Measurements from ENCODE around the gene SYNE1.
"Not testable (repeated sequence)": the region's sequence is repeated elsewhere in the genome, so short reads cannot be mapped to it uniquely, and the experiment has no call there.

SYNE1 gene

DNA sequence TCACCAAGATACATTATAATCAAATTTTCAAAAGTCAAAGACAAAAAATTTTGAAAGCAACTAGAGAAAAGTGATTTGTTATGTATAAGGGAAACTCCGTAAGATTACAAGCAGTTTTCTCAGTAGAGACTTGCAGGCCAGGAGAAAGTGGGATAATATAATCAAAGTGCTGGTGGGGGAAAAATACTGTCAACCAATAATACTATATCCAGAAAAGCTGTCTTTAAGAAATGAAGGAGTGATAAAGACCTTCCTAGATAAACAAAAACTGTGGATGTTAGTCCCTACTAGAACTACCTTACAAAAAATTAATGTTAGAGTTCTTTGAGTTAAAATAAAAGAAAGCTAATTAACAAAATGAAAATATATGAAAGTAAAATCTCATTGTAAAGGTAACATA lies 79.7 kb downstream of the SYNE1 start:
- Mint-ChIP-seq H3K4me3 (no peak overlapping the region), H3K27ac (no peak overlapping the region), H3K4me1 (no peaks in the 10 kb centered on the region), H3K27me3 (peaks cover 15% of the 10 kb centered on the region), H3K9me3 (peaks cover 12 to 21% of the 10 kb centered on the region in 2 donors)
- no peak for DNase-seq
- no peak for ATAC-seq

DNA sequence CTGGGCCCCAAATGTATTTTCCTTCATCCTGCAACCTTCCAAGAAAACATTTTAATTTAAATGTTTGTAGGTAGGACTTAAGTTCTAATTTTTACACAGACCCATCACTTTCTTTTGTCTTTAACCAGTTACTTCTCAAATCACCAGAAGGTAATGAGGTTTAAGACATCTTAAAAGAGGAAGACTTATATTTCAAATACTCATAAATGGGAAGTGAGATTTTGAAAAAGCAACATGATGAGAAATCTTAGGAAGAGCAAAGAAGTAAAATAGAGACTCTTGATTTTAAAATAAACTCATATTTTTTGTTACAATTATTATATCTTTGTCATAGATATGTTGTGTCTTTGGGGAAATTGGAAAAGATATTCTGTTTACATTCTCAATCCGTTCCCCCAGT lies 82.3 kb downstream of the SYNE1 start:
- H3K4me3 Mint-ChIP-seq = no peak overlapping the region
- DNase-seq (no peak), ATAC-seq (no peak)
- H3K9me3 Mint-ChIP-seq = peaks cover 12 to 21% of the 10 kb centered on the region in 2 donors
- H3K27ac Mint-ChIP-seq = no peak overlapping the region
- H3K27me3 Mint-ChIP-seq = peaks cover 10% of the 10 kb centered on the region
- H3K4me1 Mint-ChIP-seq = no peaks in the 10 kb centered on the region

DNA sequence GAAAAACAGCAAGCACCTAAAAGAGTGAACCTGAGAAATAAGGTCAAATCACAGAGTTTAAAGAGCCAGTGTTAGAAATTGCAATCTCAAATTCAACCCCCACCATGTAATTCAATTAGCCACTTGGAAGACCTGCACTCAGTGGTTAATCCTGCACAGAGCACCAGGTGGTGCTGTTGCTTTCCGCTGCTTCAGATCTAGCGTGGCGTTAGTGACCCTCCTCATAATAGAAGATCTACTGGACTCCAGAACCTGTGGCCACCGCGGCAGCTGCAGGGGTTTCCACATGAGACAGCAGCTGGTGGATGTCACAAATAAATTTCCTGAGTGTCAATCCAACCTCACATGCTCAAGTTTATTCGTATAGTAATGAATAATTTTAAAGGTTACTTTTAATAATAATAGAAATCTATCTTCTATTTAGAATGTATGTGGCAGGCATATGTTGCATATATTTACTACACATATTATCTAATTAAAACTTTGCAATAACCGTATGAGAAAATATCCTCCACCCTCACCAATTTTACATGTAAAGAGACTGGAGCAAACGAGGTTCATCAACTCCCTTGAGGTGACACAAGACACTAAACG lies 84.4 kb downstream of the SYNE1 start:
- H3K4me1 Mint-ChIP-seq = no peaks in the 10 kb centered on the region
- no peak overlapping the region for H3K27ac Mint-ChIP-seq
- peaks cover 9 to 17% of the 10 kb centered on the region in 2 donors for H3K9me3 Mint-ChIP-seq
- DNase-seq (peak; percentile 13 to 32), ATAC-seq (peak; percentile 76)
- H3K27me3 Mint-ChIP-seq = peaks cover 10% of the 10 kb centered on the region
- H3K4me3 Mint-ChIP-seq = no peak overlapping the region

DNA sequence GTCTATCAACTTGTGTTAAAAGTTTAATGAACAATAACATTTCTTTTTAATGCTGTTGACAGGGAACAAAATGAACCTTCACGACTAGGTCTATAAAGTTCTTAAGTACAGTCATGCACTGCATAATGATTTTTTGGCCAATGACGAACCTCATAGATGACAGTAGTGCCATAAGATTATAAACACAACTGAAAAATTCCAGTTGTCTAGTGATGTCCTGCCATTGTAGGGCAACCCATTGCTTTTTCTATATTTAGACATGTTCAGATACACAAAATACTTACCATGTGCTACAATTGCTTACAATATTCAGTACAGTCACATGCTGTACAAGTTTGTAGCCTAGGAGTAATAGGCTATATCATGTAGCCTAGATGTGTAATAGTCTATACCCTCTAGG lies 93.6 kb downstream of the SYNE1 start:
- Mint-ChIP-seq H3K4me1 (no peaks in the 10 kb centered on the region), H3K9me3 (no peaks in the 10 kb centered on the region), H3K27ac (no peak overlapping the region), H3K4me3 (no peak overlapping the region), H3K27me3 (no peaks in the 10 kb centered on the region)
- ATAC-seq (no peak), DNase-seq (no peak)

DNA sequence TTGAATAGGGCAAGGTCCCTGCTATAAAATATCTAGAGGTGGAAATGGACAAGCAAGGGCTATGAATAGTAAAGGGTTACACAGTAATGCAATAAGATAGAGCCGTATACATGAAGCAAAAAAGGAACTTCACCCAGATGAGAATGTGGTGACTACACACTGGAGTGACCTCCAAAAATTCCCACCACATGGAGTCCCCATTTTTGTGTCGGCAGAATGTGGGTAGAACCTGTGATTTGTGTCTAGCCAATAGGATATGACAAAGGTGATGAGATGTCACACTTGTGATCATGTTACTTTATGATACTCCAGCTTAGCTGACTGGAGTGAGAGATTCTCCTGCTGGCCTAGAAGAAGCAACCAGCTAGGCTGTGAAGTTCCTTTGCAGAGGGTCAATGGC lies 96.8 kb downstream of the SYNE1 start:
- Mint-ChIP-seq H3K27me3 (no peaks in the 10 kb centered on the region), H3K9me3 (peaks cover 0 to 3% of the 10 kb centered on the region in 2 donors), H3K27ac (no peak overlapping the region), H3K4me3 (no peak overlapping the region), H3K4me1 (no peaks in the 10 kb centered on the region)
- ATAC-seq (no peak), DNase-seq (no peak)

DNA sequence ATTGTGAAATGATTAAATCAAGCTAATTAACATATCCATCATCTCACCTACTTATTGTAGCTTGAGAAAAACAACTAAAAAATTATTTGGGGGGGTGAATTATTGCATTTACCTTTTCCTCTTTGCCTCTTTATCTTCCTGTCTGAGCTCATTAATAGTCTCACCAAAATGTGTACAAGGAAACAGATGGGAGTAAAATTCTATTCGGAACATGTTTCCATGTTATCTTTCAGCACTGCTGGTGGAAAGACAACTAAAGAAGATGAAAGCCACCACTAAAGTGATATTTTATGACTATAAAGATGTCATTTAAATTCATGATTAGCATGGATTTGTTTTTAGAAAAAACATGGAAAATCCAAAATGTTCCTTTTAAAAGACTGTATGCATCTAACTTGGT lies 102.6 kb downstream of the SYNE1 start:
- Mint-ChIP-seq H3K9me3 (peaks cover 0 to 3% of the 10 kb centered on the region in 2 donors), H3K27me3 (no peaks in the 10 kb centered on the region)
- no peak for DNase-seq

DNA sequence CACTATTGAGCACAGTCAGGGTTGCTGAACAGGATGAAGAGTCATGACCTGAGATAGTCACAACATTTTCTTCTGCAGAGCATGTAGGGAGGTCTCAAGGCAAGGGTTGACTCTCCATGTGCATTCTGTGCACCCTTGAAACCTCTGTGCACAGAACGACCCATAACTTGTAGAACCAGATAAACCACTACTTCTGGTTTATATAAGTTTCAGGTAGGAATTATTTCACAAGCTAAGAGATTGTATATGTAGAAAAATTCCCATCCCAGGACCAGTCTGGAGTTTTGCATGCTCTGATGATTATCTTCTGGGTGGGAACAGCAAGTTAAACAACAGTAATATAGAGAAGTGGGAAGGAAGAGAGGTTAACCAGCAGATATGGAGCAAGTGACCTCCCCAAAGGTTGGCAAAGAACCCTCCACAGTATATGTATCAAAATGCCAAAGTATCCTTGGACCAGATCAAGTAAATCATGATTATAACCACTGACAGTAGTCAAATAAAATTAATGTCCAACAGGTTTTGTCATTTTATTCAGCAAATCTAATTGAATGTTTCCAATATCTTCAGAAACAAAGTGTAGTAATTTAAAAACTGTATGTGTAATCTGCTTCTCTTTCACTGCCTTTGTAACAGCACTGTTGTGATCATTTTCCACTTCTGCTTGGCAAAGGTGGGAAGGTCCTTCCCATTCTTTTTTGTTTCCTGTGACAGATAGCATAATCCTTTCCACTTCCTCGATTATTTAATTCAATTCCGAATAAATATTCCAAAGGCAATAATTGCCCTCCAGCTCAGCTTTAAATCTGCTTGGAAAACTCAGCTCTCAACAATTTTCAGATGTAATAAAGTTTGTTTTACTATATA lies 104.4 kb downstream of the SYNE1 start:
- Mint-ChIP-seq H3K9me3 (peaks cover 0 to 3% of the 10 kb centered on the region in 2 donors), H3K27me3 (peaks cover 5% of the 10 kb centered on the region), H3K4me1 (no peaks in the 10 kb centered on the region), H3K27ac (no peak overlapping the region), H3K4me3 (no peak overlapping the region)
- DNase-seq (no peak), ATAC-seq (no peak)

More for the DNA sequence above, 102.6 kb downstream of the SYNE1 start:
- Mint-ChIP-seq H3K4me1 (no peaks in the 10 kb centered on the region), H3K4me3 (no peak overlapping the region), H3K27ac (no peak overlapping the region)
- ATAC-seq = no peak

DNA sequence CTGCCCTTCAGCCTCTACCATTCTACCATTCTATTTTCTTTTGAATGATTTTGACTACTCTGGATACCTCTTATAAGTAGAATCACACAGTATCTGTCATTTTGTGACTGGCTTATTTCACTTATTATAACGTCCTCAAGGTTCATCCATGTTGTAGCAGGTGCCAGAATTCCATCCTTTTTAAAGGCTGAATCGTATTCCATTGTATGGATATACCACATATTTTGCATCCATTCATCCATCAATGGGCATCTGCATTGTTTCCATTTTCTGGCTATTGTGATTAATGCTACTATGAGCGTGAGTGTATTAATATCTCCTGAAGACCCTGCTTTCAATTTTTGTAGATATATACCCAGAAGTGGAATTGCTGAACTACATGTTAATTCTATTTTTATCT lies 105.5 kb downstream of the SYNE1 start:
- Mint-ChIP-seq H3K27me3 (peaks cover 9% of the 10 kb centered on the region), H3K4me1 (no peaks in the 10 kb centered on the region), H3K9me3 (peaks cover 0 to 3% of the 10 kb centered on the region in 2 donors), H3K4me3 (no peak overlapping the region), H3K27ac (no peak overlapping the region)
- ATAC-seq = no peak
- DNase-seq = no peak

DNA sequence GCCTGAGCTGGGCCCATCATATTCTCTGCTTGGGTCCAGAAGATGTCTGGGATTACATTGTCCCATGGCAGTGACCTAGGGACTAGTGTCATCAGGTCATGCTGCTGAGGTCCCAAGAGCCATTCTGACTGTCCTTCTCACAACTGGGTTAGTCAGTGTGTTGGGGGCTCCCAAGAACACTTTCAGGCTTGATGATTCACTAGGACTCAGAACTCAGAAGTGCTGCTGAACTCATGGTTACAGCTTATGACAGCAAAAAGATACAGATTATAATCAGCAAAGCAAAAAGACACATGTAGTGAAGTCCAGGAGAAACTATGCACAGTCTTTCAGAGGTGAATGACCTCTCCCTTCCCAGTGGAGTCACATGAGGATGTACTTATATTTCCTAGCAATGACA lies 107.8 kb downstream of the SYNE1 start:
- Mint-ChIP-seq H3K9me3 (no peaks in the 10 kb centered on the region), H3K4me1 (no peaks in the 10 kb centered on the region), H3K27ac (no peak overlapping the region), H3K4me3 (no peak overlapping the region), H3K27me3 (peaks cover 9% of the 10 kb centered on the region)
- no peak for ATAC-seq
- DNase-seq = no peak

DNA sequence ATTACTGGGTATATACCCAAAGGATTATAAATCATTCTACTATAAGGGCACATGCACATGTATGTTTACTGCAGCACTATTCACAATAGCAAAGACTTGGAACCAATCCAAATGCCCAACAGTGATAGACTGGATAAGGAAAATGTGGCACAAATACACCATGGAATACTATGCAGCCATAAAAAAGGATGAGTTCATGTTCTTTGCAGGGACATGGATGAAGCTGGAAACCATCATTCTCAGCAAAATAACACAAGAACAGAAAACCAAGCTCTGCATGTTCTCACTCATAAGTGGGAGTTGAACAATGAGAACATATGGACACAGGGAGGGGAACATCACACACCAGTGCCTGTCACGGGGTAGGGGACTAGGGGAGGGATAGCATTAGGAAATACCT lies 123.0 kb downstream of the SYNE1 start:
- not testable (repeated sequence) for ATAC-seq, H3K4me3 Mint-ChIP-seq, H3K27ac Mint-ChIP-seq, H3K27me3 Mint-ChIP-seq, H3K4me1 Mint-ChIP-seq, H3K9me3 Mint-ChIP-seq, DNase-seq

DNA sequence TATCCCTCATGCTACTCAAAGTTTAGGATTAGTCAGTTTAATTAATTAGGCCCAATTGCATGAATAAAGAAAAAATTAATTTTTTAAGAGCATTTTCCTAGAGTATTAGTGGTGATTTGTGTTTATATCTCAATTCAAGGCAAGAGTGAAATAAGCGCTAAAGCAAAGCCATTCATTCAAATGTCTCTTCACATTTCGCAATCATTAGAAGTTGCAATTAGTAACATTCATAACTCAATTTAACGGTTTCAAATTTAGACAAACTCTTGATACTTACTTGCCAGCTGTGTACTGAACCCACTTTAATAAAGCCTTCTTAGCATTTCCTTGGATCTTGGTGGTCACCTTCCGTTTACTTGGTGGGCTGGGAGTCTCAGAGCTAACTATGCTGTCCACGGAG lies 127.2 kb downstream of the SYNE1 start:
- no peak overlapping the region for H3K27ac Mint-ChIP-seq
- H3K4me1 Mint-ChIP-seq = no peaks in the 10 kb centered on the region
- no peak for DNase-seq
- H3K9me3 Mint-ChIP-seq = no peaks in the 10 kb centered on the region
- H3K4me3 Mint-ChIP-seq = no peak overlapping the region
- no peak for ATAC-seq
- H3K27me3 Mint-ChIP-seq = no peaks in the 10 kb centered on the region

DNA sequence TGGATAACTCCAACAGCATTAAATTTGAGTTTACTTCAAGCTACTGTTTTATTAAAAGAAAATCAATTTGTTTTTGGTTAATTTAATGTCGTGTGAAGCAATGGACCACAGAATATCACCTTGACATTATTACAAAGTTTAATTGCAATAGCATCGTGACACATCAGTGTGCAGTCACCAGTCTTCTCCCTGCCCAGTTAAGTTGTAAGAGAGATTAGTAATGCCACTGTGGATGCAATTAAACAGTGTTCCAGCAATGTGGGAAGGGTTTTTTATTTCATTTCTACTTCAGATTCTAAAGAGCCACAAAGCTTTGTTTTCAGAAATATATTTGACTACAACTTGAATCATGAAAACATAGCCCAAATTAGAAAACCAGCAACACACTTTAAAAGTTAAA lies 128.7 kb downstream of the SYNE1 start:
- no peaks in the 10 kb centered on the region for H3K27me3 Mint-ChIP-seq
- no peak overlapping the region for H3K4me3 Mint-ChIP-seq
- no peak for DNase-seq
- H3K27ac Mint-ChIP-seq = no peak overlapping the region
- no peaks in the 10 kb centered on the region for H3K4me1 Mint-ChIP-seq
- ATAC-seq = no peak
- H3K9me3 Mint-ChIP-seq = no peaks in the 10 kb centered on the region

DNA sequence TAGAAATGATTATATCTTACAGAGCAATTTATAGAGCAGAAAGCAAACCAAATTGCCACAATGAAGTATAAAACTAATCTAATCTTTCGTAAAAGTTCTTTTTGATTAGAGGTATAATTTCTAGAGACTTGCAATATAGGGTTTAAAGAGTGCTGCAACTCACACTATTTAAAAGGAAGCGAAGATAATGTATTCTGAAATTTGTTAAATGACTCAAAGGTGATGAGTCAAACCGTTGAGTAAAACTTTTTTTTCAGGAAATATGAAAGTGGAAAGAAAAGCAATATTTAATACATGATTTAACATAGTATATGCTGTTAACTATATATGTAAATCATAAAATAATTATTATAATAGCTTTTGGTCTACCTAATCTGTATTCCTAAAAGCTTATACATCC lies 133.6 kb downstream of the SYNE1 start:
- no peaks in the 10 kb centered on the region for H3K9me3 Mint-ChIP-seq
- ATAC-seq = no peak

DNA sequence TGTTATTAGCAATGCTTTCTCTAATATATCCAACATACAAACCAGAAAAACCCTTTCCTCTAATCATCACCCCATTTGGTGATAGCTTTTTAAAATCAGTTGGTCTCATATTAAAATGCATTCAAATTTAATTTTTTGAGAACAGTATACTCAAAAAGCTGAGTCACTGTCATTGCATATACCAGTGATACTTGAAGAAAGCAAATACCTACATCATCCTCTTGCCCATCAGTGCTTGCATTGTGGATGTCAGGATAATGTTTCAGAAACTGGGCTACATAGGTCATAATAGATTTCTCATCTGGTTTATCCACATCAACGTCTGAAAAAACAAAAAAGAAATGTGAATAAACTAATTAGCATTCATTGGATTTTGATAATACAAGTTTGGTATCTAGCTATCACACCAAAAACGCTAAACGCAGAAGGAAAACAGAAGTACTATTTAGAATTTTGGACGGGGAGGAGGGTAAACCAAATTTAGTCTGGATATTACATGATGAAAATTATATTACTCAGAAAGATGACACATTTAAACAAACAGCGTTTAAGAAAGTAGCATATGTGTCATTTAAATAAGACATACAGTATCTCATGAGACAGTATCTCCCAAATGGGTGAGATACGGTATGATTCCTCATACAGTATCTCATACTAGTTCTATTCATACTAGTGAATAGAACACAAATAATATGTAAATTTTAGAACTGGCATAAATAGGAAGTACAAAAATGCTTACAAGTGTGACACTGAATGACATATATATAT lies 134.6 kb downstream of the SYNE1 start:
- DNase-seq = no peak
- Mint-ChIP-seq H3K4me3 (no peak overlapping the region), H3K9me3 (no peaks in the 10 kb centered on the region), H3K4me1 (no peaks in the 10 kb centered on the region), H3K27ac (no peak overlapping the region), H3K27me3 (no peaks in the 10 kb centered on the region)
- ATAC-seq = no peak

More for the DNA sequence above, 133.6 kb downstream of the SYNE1 start:
- H3K27ac Mint-ChIP-seq = no peak overlapping the region
- H3K27me3 Mint-ChIP-seq = no peaks in the 10 kb centered on the region
- DNase-seq = no peak
- no peak overlapping the region for H3K4me3 Mint-ChIP-seq
- no peaks in the 10 kb centered on the region for H3K4me1 Mint-ChIP-seq

DNA sequence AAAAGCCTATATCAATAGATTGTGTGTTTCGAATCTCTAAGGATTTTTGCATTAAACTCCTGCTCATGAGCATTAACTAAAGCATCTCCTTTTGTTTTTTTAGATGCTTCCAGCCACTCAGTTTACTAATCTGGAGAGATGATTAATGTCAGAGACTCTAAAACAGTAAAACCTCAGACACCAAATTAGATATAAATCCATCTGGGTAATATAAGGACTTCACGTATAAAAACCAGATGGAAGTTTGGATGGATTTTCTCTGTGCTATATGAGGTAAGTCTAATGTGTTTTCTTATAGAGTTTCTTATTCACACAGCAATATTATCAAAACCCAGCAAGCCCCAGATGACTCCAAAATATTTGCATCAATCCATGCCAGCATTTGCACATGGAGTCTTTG lies 137.2 kb downstream of the SYNE1 start:
- no peak for ATAC-seq
- DNase-seq = no peak
- H3K4me1 Mint-ChIP-seq = no peaks in the 10 kb centered on the region

DNA sequence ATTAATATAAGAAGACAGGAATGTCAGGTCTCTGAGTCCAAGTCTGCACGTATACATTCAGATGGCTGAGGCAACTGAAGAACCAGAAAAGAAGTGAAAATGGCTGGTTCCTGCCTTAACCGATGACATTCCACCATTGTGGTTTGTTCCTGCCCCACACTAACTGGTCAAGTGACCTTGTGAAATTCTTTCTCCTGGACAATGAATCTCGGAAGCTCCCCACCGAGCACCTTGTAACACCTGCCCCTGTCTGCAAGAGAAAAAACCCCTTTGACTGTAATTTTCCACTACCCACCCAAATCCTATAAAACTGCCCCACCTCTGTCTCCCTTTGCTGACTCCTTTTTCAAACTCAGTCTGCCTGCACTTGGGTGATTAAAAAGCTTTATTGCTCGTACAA lies 140.4 kb downstream of the SYNE1 start:
- H3K27me3 Mint-ChIP-seq = no peaks in the 10 kb centered on the region
- H3K4me1 Mint-ChIP-seq = no peaks in the 10 kb centered on the region
- H3K27ac Mint-ChIP-seq = no peak overlapping the region
- no peaks in the 10 kb centered on the region for H3K9me3 Mint-ChIP-seq
- DNase-seq (no peak), ATAC-seq (no peak)
- H3K4me3 Mint-ChIP-seq = no peak overlapping the region

More for the DNA sequence above, 137.2 kb downstream of the SYNE1 start:
- Mint-ChIP-seq H3K27me3 (no peaks in the 10 kb centered on the region), H3K4me3 (no peak overlapping the region), H3K9me3 (no peaks in the 10 kb centered on the region), H3K27ac (no peak overlapping the region)
